Measurements from ENCODE around the gene POLD3. TPM values are rescaled to one million over a fixed set of nuclear protein-coding genes. Genes with fewer than 3 reads are reported as not detected.

Gene POLD3
- total RNA-seq, 1 donor from 2014 or later: 6.2 TPM

DNA sequence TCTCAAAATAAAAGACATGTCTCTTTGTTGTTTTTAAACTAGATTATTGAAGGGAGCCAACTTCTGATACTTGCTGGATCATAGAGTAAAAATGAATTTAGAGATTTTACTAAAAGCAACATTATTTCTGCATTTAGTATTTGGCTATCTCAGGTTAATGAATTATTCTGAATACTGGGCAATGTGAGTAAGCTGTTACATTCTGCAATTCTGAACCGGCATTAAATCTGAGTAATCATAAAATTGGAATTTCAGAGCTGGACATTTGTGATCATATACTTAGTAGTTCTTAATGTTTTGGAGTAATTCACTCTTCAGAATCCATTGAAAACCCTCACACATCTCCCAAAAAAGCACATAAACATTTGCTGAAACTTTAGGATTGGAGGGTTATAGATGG, 11.5 kb downstream of the POLD3 start:
- intact Hi-C loops (cut with micrococcal nuclease): no loop called here
- peaks cover 11% of the 10 kb centered on the region for H3K4me1 ChIP-seq
- TF ChIP-seq, protein P1, sequence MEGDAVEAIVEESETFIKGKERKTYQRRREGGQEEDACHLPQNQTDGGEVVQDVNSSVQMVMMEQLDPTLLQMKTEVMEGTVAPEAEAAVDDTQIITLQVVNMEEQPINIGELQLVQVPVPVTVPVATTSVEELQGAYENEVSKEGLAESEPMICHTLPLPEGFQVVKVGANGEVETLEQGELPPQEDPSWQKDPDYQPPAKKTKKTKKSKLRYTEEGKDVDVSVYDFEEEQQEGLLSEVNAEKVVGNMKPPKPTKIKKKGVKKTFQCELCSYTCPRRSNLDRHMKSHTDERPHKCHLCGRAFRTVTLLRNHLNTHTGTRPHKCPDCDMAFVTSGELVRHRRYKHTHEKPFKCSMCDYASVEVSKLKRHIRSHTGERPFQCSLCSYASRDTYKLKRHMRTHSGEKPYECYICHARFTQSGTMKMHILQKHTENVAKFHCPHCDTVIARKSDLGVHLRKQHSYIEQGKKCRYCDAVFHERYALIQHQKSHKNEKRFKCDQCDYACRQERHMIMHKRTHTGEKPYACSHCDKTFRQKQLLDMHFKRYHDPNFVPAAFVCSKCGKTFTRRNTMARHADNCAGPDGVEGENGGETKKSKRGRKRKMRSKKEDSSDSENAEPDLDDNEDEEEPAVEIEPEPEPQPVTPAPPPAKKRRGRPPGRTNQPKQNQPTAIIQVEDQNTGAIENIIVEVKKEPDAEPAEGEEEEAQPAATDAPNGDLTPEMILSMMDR (IDR thresholded peaks at IDR 0.05; ENCODE audit: borderline replicate concordance): no peak
- peaks cover 19% of the 10 kb centered on the region for H3K36me3 ChIP-seq
- H3K9me3 ChIP-seq (replicated peaks): no peaks in the 10 kb centered on the region
- H3K4me3 ChIP-seq: no peak overlapping the region
- H3K27ac ChIP-seq (replicated peaks): no peak overlapping the region
- H3K27me3 ChIP-seq (ENCODE audit: low read depth): no peaks in the 10 kb centered on the region
- DNase-seq: no peak

DNA sequence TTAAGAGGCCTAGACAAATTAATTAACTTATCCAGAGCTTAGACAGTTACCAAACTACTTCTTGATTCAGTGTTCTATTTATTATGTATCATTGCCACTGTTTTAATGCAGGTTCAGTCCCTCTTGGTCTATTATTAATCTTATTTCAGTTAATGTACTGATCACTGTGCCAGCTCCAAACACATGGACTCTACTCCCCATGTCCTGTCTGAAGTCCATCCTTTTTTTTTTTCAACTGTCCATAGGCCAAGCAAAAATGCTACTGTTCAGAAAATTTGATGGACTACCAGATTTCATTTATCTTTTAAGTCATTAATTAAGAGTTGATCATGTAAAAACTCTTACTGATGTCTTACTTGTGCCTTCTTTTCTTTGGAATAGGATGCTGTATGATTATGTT, 11.9 kb downstream of the POLD3 start:
- peaks cover 19% of the 10 kb centered on the region for H3K36me3 ChIP-seq
- TF ChIP-seq, protein P1 (IDR thresholded peaks at IDR 0.05; ENCODE audit: borderline replicate concordance): no peak
- intact Hi-C loops (cut with micrococcal nuclease): no loop called here
- H3K4me3 ChIP-seq: no peak overlapping the region
- H3K4me1 ChIP-seq: peaks cover 11% of the 10 kb centered on the region
- DNase-seq: no peak
- H3K27ac ChIP-seq (replicated peaks): no peak overlapping the region
- no peaks in the 10 kb centered on the region for H3K27me3 ChIP-seq (ENCODE audit: low read depth)
- no peaks in the 10 kb centered on the region for H3K9me3 ChIP-seq (replicated peaks)

DNA sequence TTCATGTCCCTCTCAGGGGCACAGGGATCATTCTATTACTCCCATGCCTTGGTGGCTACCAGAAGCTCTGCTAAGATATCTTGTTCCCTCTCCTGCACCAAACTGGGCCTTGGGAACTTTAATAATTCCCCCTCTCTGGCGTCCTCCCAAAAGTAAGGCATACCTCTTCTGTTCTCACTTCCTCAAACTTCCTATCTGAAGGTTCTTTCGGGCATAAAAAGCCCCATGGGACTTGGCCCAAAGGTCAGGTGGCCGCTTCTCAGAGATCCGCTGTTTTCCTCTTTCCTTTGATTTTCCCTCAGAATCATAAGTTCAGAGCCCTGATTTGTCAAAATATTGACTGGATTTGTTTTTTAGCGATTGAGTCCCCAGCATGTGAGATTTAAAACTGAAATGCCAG, 13.0 kb downstream of the POLD3 start:
- Histone ChIP-seq H3K9me3 (replicated peaks) (no peaks in the 10 kb centered on the region), H3K36me3 (peaks cover 21% of the 10 kb centered on the region), H3K4me1 (peaks cover 11% of the 10 kb centered on the region), H3K4me3 (no peak overlapping the region), H3K27ac (replicated peaks) (no peak overlapping the region), H3K27me3 (ENCODE audit: low read depth) (no peaks in the 10 kb centered on the region)
- intact Hi-C loops (cut with micrococcal nuclease): no loop called here
- no peak for DNase-seq
- TF ChIP-seq, protein P1 (IDR thresholded peaks at IDR 0.05; ENCODE audit: borderline replicate concordance): no peak

DNA sequence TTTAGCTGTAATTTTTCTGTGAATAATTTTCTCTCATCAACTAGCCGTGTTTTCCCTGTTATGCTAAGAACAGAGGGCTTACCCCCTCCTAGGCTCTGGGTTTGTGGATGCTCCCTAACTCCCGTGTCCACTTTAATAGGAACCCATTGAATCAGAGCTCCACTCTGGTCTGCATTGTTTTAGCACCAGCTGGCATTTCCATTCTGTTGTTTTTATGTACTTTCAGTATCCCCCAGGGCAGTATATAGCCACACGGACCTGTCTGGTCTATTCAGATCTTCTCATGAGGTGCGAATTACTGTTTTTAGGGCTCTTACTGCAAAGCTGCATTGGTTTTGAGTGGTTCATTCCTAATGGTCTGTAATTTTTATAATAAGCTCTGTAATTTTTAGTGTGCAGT, 16.0 kb downstream of the POLD3 start:
- Histone ChIP-seq H3K27ac (replicated peaks) (no peak overlapping the region), H3K9me3 (replicated peaks) (no peaks in the 10 kb centered on the region), H3K4me3 (no peak overlapping the region), H3K4me1 (peaks cover 11% of the 10 kb centered on the region), H3K36me3 (peaks cover 34% of the 10 kb centered on the region), H3K27me3 (ENCODE audit: low read depth) (no peaks in the 10 kb centered on the region)
- DNase-seq: no peak
- intact Hi-C loops (cut with micrococcal nuclease): no loop called here
- TF ChIP-seq, protein P1 (IDR thresholded peaks at IDR 0.05; ENCODE audit: borderline replicate concordance): no peak

DNA sequence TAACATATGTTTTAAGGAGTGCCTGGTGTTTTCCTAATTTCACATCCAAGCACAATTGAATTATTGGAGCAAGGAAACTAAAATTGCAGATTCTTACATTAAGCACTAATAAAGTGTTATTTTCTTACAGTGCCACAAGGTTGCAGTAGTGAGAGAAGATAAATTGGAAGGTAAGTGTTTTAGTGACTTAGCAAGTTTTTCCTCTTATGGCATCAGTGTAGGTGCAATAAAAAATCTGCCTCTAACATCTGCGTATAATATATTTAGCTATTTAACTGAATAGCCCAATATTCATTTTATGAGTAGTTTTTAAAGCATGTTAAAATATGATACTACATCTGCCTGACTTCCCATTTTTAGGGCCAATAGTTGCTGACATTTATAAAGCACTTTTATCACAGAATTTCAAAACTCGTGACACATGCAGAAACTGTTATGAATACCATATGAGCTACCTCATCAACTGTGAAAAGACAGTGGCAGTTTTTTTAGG, 19.0 kb downstream of the POLD3 start:
- Histone ChIP-seq H3K4me3 (no peak overlapping the region), H3K9me3 (replicated peaks) (no peaks in the 10 kb centered on the region), H3K27ac (replicated peaks) (peak overlapping the region; percentile 6), H3K4me1 (peaks cover 12% of the 10 kb centered on the region), H3K36me3 (peaks cover 30% of the 10 kb centered on the region), H3K27me3 (ENCODE audit: low read depth) (no peaks in the 10 kb centered on the region)
- no peak for DNase-seq
- TF ChIP-seq, protein P1 (IDR thresholded peaks at IDR 0.05; ENCODE audit: borderline replicate concordance): peak; percentile 52
- intact Hi-C loops (cut with micrococcal nuclease): no loop called here
